ENCODE data around the gene CD300C.

GRCh38 chr17:74523308-74523707 lies 22.6 kb downstream of the CD300C start:
- TF ChIP-seq POLR2AphosphoS5 (IDR thresholded peaks at IDR 0.05) (no peak), POLR2A (IDR thresholded peaks at IDR 0.05) (no peak), CTCF (IDR thresholded peaks at IDR 0.05) (no peak)

Data from breast epithelium (tissue), 3 donors.